Measurements from ENCODE around the gene TMEM38A.
"Not testable (repeated sequence)": the region's sequence is repeated elsewhere in the genome, so short reads cannot be mapped to it uniquely, and the experiment has no call there.

The TMEM38A gene

DNA sequence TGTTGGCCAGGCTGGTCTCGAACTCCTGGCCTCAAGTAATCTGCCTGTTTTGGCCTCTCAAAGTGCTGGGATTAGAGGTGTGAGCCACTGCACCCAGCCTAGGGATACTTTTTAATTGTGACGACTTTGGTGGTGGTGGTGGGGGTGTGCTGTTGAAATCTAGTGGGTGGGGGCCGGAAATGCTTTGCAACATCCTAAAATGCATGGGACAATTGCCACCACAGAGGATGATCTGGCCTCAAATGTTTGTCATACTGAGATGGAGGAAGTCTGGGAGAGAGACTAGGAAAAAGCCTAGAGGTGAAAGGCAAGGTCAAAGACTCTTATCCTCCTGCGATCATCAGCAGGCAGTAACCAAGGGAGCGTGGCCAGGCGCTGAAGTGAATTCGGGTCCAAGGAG lies 60.1 kb downstream of the TMEM38A start:
- no peak overlapping the region for H3K4me3 ChIP-seq (ENCODE audit: low read length)
- 85% methylated on average over 7 of the region's 7 CpGs for WGBS
- H3K36me3 ChIP-seq (ENCODE audit: insufficient read depth, low read length): no peaks in the 10 kb centered on the region
- no peak overlapping the region for H3K9ac ChIP-seq (ENCODE audit: low read depth, low read length)
- no peak overlapping the region for H3K27ac ChIP-seq (ENCODE audit: low read depth, low read length)
- H3K9me3 ChIP-seq (ENCODE audit: insufficient read depth, low read depth, low read length): peaks cover 5% of the 10 kb centered on the region; the same call in 1 of the 2 replicates
- H3K4me1 ChIP-seq (ENCODE audit: insufficient read depth, low read length): no peaks in the 10 kb centered on the region
- no peaks in the 10 kb centered on the region for H3K27me3 ChIP-seq (ENCODE audit: insufficient read depth, low read length)

DNA sequence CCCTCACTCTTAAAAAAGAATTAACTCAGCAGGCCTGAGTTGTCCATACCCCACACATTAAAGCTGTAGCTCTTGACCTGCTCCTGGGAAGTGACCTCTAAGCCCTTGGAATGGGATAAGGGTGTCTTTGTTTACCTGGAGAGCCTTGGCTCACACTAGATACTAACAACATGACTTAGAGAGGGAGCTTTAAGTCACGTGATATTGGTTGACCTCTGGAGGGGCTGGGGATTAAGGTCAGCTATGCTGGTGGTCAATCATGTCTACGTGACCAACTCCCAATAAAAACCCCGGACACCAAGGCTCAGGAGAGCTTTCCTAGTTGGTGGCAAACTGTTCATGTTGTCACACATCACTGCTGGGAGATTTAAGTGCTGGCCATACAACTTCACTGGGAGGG lies 61.7 kb downstream of the TMEM38A start:
- Histone ChIP-seq H3K27me3 (ENCODE audit: insufficient read depth, low read length) (no peaks in the 10 kb centered on the region), H3K27ac (ENCODE audit: low read depth, low read length) (no peak overlapping the region), H3K9me3 (ENCODE audit: insufficient read depth, low read depth, low read length) (peaks cover 5% of the 10 kb centered on the region; the same call in 1 of the 2 replicates), H3K9ac (ENCODE audit: low read depth, low read length) (no peak overlapping the region), H3K36me3 (ENCODE audit: insufficient read depth, low read length) (no peaks in the 10 kb centered on the region), H3K4me3 (ENCODE audit: low read length) (no peak overlapping the region), H3K4me1 (ENCODE audit: insufficient read depth, low read length) (no peaks in the 10 kb centered on the region)
- WGBS: 92% methylated on average over 3 of the region's 3 CpGs

DNA sequence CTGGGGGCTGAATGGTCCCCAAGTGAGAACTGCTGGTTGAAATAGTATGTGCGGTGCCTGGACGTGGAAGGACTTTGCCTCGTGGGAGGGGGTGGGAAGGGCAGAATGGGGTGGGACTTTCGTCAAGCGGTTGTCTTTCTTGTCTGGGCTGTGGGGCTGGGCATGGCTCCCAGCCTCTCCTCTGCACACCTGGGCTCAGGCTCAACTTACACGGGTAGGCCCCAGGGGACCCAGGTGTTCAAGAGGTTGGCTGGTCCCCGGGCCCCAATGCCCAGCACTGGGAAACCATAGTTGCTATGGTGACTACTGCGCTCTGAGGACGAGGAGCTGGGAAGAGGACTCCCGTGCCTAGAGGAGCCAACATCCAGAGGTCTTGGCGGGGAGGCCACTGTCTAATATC lies 66.0 kb downstream of the TMEM38A start:
- Histone ChIP-seq H3K4me1 (ENCODE audit: insufficient read depth, low read length) (no peaks in the 10 kb centered on the region), H3K27ac (ENCODE audit: low read depth, low read length) (no peak overlapping the region), H3K4me3 (ENCODE audit: low read length) (no peak overlapping the region), H3K9me3 (ENCODE audit: insufficient read depth, low read depth, low read length) (peaks cover 5% of the 10 kb centered on the region; the same call in 1 of the 2 replicates), H3K9ac (ENCODE audit: low read depth, low read length) (no peak overlapping the region), H3K27me3 (ENCODE audit: insufficient read depth, low read length) (no peaks in the 10 kb centered on the region), H3K36me3 (ENCODE audit: insufficient read depth, low read length) (no peaks in the 10 kb centered on the region)
- 87% methylated on average over 11 of the region's 11 CpGs for WGBS

DNA sequence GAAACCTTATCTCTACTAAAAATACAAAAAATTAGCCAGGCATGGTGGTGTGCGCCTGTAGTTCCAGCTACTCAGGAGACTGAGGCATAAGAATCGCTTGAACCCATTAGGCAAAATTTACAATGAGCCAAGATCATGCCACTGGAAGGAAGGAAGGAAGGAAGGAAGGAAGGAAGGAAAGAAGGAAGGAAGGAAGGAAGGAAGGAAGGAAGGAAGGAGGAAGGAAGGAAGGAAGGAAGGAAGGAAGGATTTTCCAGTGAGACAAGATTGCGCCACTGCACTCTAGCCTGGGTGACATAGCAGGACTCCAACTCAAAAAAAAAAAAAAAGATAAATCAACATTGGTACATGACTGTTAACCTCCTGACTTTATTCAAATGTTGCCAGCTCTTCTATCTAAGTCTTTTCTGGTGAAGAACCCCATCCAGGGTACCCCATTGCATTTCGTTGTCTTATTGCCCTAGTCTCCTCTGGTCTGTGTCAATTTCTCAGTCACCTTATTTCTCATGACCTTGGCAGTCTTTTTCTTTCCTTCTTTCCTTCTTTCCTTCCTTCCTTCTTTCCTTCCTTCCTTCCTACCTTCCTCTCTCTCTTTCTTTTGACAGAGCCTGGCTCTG lies 74.8 kb downstream of the TMEM38A start:
- H3K9me3 ChIP-seq (ENCODE audit: insufficient read depth, low read depth, low read length); H3K36me3 ChIP-seq (ENCODE audit: insufficient read depth, low read length); H3K9ac ChIP-seq (ENCODE audit: low read depth, low read length); H3K4me3 ChIP-seq (ENCODE audit: low read length); H3K27me3 ChIP-seq (ENCODE audit: insufficient read depth, low read length); H3K4me1 ChIP-seq (ENCODE audit: insufficient read depth, low read length); H3K27ac ChIP-seq (ENCODE audit: low read depth, low read length): not testable (repeated sequence)
- 82% methylated on average over 4 of the region's 4 CpGs for WGBS

DNA sequence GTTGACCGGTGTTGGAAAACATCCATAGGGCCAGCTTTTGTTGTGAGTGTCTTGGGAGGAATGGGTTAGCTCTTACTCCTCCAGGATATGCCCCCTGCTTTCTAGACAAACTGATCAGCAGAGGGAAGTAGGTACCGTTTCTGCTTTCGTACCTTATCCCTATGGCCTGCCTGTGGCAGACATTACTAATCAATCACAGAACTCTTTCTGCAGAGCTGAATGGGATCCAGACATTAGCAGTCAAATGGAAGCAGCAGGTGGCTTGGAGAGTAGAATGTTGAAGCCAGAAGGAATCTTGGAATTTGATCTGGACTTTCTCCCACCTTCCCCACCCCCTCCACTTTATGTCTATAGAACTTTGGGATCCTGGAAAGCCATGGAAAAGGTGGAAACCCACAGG lies 75.8 kb downstream of the TMEM38A start:
- Histone ChIP-seq H3K4me3 (ENCODE audit: low read length) (no peak overlapping the region), H3K9me3 (ENCODE audit: insufficient read depth, low read depth, low read length) (no peaks in the 10 kb centered on the region), H3K27ac (ENCODE audit: low read depth, low read length) (no peak overlapping the region), H3K27me3 (ENCODE audit: insufficient read depth, low read length) (no peaks in the 10 kb centered on the region), H3K36me3 (ENCODE audit: insufficient read depth, low read length) (no peaks in the 10 kb centered on the region), H3K4me1 (ENCODE audit: insufficient read depth, low read length) (peaks cover 3% of the 10 kb centered on the region; the same call in 1 of the 2 replicates), H3K9ac (ENCODE audit: low read depth, low read length) (no peak overlapping the region)
- 64% methylated on average over 3 of the region's 3 CpGs for WGBS

DNA sequence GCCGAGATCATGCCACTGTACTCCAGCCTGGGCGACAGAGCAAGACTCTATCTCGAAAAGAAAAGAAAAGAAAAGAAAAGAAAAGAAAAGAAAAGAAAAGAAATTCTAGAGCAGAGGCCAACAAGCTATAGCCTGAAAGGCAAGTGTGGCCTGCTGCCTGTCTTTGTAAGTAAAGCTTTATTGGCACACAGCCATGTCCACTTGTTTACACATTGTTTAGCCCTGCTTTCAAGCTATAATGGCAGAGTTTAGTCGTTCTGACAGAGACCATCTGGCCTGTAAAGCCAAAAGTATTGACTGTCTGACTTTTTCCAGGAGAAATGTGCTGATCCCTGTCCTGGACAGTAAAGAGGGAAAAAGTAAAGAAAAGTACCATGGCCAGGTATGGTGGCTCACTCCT lies 77.0 kb downstream of the TMEM38A start:
- no peak overlapping the region for H3K27ac ChIP-seq (ENCODE audit: low read depth, low read length)
- no peaks in the 10 kb centered on the region for H3K36me3 ChIP-seq (ENCODE audit: insufficient read depth, low read length)
- H3K27me3 ChIP-seq (ENCODE audit: insufficient read depth, low read length): no peaks in the 10 kb centered on the region
- H3K9me3 ChIP-seq (ENCODE audit: insufficient read depth, low read depth, low read length): no peaks in the 10 kb centered on the region
- no peak overlapping the region for H3K4me3 ChIP-seq (ENCODE audit: low read length)
- H3K9ac ChIP-seq (ENCODE audit: low read depth, low read length): no peak overlapping the region
- H3K4me1 ChIP-seq (ENCODE audit: insufficient read depth, low read length): peaks cover 3% of the 10 kb centered on the region; the same call in 1 of the 2 replicates
- 77% methylated on average over 4 of the region's 4 CpGs for WGBS

DNA sequence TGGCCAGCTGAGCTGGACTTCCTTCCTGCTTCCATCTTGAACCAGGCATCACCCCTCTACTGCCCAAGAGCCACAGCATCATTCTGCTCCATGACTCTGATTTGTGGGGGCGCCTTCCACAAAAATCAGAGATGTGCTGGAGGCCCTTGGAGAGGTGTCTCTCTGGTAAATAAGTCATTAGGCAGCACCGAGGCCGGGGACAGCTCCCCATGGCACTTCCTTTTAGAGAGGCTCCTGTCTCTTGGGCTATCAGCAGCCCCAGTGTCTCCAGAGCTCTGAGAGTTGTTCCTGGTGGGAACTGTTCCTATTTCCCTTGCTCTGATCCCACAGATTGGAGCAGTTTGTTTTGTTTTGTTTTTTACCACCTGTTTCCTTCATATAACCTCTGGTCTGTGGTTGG lies 78.6 kb downstream of the TMEM38A start:
- H3K9ac ChIP-seq (ENCODE audit: low read depth, low read length): no peak overlapping the region
- H3K4me3 ChIP-seq (ENCODE audit: low read length): no peak overlapping the region
- no peaks in the 10 kb centered on the region for H3K9me3 ChIP-seq (ENCODE audit: insufficient read depth, low read depth, low read length)
- no peaks in the 10 kb centered on the region for H3K27me3 ChIP-seq (ENCODE audit: insufficient read depth, low read length)
- no peaks in the 10 kb centered on the region for H3K36me3 ChIP-seq (ENCODE audit: insufficient read depth, low read length)
- 57% methylated on average over 3 of the region's 3 CpGs for WGBS
- H3K4me1 ChIP-seq (ENCODE audit: insufficient read depth, low read length): no peaks in the 10 kb centered on the region
- H3K27ac ChIP-seq (ENCODE audit: low read depth, low read length): no peak overlapping the region

Measured in HUES64 (cell line).